HG03558 (cell line): ENCODE measurements around the gene SLIT1.

Experiments used
- ATAC-seq: cut with Tn5 transposase; IDR thresholded peaks from one replicate; pipeline ENCODE4 v1.9.1; 2021; ENCODE audit warnings: moderate number of reproducible peaks; ENCODE audit not compliant: unreplicated experiment; ENCODE audit errors: extremely low read depth

The SLIT1 gene

DNA sequence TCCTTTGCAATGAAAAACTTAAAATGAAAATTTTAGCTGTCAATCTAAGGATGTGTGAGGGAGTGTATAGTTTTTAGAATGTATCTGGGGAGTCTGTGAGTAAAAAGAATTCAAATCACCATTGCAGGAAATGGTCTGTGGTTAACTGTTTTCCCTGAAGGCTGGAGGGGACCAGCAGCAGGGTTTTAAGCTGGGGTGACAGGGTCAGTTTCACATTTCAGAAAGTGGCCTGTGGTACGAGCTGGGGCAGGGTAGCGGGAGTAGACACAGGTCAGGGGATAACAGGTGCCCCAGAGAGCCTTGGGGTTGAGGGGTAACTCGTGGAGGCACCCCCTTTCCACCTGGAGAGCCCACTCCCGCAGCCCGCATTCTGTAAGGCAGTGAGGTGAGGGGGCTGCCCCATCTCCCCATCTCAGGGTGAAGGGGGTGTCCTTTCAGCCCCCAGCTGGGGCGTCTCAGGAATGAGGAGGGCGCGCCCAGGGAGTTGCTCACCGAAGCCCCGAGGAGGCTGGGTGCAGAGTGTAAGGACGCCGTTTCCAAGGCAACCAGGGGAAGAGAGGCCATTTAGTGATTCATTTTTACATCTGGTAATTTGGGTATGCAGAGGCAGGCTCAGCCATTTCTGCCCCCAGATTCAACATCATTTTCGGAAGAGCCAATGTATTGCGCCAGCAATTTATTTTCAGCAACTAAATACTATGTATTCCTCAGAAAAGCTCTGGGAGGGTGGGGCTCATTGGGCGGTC is 168.9 kb downstream of the SLIT1 start:
- no peak for ATAC-seq

DNA sequence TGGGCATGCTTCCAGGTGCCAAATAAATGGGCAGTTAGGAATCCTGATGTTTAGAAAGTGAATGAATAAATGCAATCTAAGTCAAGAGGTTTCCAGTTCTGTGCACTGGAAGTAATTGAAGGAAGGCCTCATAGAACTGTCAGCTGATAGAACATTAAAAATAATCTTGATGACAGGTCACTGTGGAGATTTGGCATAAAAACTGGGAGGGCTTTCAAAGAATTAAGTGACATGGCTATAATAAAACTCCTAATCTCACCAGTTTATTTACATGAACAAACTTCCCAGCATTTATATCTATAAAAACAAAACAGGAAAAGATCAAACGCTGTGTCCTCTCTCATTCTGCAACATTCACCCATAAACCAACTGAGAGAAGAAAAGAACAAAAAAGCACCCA is 170.5 kb downstream of the SLIT1 start:
- ATAC-seq, result no peak

DNA sequence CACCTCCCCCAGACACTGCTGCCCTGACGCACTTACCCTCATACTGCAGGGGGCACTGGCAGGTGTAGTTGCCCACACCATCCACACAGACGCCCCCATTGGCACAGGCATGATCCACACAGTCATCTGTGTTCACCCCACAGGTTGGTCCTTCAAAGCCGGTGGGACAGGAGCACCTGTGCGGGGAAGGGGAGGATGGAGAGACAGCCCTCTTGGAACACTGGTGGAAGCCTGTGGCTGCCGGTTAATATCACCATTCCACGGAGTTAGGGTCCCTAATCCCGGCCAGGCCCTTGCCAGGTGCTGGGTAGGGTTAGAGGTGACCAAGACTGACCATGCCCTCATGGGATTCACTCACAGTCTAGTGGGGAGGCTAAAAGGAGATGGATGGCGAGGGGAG is 171.8 kb downstream of the SLIT1 start:
- no peak for ATAC-seq

DNA sequence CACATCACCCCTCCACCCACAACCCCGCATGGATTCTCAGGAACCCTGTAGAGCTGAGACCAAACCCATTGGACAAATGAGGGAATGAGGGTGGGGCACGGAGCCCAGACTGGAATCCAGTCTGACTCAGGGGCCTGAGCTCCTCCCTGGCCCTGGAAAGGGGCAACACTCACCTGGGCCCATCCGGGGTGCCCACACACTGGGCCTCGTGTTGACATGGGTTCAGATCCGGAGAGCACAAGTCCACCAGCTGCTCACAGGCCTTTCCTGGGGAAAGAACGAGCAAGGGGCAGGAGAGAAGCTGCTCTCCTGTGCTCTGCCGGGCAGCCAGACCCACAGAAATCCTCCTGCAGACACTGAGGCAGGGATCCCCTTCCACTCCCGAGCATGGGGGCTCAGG is 172.2 kb downstream of the SLIT1 start:
- no peak for ATAC-seq

DNA sequence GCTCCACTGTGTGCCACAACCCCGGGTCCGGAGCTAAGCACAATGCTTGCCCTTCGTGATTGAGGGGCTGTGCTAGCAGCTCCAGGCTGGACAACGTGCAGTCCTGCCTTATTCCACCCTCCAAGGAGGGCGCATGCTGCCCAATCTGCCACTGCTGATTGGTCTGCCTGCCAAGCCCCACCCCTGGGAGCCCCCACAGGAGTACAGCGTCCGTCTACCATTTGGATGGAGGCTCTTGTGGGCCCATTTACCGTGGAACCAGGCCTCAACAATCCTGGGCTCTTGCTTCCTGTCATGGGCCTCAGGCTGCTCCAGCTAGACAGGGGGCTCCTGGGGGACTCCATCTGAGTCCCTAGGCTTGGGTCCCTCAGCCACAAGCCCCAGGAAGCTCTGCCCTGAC is 173.3 kb downstream of the SLIT1 start:
- no peak for ATAC-seq

DNA sequence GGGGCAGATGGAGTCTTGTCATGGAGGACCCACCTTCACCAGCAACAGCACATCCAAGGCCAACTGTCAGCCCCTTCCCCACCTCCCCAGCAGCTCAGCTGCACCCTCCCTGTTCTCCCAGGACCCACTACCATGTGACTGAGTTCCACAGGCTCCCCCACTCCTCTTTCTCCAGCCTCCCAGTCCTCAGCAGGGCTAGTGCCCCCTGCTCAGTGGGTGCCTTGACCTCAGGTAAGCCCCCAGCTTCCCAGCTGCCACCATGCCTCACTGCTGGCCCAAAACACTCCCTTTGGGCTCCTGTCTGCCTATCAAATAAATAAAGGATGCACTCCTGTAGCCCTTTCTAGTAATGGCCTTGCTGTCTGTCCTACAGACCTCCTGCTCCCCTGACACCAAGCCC is 174.4 kb downstream of the SLIT1 start:
- ATAC-seq, result no peak

DNA sequence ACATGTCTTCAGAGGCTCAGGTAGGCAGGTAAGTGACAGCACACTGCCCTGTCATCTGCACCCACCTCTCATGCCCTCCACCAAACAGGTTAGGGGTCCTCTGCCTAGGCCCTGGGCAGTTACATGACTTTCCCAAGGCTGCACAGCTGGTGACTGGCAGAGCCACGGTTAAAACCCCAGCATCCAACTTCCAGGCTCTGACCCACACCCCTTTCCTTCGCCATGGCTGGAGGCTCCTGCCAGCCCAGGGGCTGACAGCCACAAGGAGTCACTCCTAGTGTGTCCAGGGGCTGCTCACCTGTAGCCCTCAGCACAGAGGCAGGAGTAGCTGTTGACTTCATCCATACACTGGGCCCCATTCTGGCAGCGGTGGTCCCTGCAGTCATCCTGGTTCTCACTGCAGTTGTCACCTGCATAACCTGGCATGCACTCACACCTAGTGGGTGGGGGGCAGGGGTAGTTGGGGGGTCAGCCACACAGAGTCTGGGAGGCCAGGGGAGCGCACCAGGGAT is 175.0 kb downstream of the SLIT1 start:
- ATAC-seq, result no peak

DNA sequence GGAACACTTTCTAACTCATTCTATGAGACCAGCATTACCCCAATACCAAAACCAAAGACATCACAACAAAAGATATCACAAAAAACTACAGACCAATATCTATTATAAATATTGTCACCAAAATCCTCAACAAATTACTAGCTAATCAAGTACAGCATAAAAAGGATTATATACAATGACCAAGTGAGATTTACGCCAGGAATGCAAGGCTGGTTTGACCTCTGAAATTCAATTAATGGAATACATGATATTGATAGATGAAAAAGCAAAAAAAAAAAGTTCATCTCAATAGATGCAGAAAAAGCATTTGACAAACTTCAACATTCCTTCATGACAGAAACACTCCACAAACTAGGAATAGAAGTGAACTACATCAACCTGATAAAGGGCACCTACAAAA is 178.3 kb downstream of the SLIT1 start:
- ATAC-seq, result no peak

DNA sequence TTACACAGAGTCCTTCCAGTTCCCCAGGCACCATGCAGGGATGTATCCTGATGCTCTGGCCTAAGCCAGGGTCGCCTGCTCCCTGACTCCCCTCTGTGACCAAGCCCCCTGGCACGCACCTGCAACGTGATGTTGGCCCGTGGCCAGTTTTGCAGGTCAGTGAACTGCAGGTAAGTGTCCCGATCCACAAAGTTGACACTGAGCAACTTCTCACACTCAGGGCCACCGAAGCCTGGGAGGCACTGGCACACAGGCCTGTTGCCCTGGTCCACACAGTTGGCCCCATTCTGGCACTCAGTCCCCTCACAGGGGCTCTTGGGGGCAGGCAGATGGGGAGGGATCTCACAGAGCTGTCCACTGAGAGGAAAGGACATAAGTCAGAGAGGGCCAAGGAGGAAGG is 179.4 kb downstream of the SLIT1 start:
- ATAC-seq, result no peak

DNA sequence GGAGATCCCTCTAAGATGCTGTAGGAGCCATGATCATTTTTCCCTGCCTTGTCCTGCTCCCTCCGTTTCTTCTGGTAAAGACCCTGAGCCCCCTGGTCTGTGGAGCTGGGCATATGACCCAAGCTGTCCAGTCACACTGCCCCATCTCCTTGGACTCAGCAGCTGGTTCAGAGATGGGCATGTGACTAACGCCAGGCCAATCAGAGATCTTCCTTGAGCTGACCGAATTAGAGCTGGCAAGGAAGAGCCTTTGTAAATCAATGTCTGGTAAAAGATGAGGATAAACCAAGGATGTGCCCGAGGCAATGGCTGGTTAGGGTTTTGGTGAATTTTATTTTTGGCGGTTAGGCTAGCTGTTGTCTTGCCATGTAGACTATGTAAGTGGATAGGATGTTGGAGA is 180.4 kb downstream of the SLIT1 start:
- ATAC-seq, result no peak

DNA sequence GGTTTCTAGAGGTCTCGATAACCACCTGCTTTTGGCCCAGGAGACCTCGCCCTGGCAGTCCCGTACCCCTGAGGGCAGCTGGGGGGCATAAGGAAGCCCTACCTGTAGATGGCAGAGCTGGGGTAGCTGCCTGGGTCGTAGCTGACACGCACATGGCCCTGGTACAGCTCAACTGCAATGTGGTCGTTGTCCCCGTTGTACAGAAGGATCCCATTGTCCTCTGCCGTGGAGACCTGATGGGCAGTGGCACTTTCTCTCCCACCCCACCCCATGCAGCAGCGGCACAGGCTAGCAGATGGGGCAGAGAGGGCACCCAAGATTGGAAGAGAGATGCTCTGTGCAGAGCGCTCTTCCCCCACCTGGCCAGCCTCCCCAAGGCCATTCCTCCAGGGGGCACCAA is 181.2 kb downstream of the SLIT1 start:
- no peak for ATAC-seq

DNA sequence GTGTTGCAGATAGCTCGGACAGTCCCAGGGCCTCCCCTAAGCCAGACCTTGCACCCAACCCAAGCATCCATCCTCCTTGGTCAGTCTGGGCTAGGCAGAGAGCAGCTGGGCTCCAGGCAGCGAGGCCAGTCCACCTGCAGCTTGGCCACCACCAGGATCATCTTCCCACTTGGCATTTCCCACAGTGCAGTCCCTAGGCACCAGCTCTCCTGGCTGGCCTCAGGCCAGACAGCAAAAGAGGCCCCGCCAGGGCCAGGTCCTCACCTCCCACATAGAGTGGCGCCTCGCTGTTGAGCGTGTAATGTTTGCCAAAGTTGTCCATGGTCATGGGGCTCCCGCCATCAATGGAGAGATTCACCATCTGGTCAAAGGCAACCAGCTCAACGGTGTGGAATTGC is 182.0 kb downstream of the SLIT1 start:
- ATAC-seq, result no peak

DNA sequence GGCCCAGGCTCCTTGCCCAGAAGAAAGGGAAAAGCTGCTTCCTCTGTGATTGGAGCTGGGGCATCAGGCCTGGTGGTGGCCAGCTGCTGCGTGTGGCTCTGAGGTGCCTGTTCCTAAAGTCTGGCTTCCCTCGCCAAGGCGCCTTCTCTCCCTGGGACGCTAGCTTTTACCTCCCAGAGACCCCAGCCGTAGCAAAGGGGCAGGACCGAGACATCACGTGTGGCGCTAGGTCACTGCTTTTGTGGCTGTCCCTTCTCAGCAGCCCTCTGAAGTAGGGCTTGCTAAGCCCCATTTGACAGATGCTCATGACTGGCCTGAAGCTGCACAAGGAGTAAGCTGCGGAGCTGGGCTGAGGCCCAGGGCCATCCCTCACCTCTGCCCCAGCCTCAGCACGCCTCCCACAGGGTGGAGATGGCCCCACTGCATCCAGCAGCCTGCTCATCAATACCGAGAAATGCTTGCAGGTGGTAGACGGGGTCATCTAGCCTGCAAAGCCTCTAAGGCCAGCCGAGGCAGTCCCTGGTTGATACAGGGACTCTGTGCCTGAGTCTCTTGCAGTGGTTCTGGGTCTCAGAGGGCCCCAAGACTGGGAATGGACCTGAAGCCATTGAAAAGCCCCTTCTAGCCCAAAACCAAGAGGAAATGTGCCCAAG is 182.5 kb downstream of the SLIT1 start:
- no peak for ATAC-seq

DNA sequence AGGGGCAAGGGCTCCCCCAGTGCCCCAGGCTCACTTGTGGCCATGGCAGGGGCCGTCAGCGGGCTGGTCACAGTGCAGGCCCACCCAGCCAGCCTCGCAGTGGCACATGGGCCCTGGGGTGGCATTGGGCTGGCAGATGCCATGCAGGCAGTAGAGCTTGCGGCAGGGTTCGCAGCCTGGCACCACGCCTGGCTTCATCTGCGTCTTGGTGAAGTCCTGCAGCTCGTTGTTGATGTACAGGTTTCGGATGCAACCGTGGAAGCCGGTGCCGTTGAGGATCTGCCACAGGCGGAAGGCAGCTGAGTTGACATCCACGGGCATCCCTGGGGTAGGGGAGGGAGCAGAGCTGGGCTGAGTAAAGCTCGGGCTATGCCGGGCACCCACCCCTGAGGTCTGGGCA is 183.1 kb downstream of the SLIT1 start:
- no peak for ATAC-seq

DNA sequence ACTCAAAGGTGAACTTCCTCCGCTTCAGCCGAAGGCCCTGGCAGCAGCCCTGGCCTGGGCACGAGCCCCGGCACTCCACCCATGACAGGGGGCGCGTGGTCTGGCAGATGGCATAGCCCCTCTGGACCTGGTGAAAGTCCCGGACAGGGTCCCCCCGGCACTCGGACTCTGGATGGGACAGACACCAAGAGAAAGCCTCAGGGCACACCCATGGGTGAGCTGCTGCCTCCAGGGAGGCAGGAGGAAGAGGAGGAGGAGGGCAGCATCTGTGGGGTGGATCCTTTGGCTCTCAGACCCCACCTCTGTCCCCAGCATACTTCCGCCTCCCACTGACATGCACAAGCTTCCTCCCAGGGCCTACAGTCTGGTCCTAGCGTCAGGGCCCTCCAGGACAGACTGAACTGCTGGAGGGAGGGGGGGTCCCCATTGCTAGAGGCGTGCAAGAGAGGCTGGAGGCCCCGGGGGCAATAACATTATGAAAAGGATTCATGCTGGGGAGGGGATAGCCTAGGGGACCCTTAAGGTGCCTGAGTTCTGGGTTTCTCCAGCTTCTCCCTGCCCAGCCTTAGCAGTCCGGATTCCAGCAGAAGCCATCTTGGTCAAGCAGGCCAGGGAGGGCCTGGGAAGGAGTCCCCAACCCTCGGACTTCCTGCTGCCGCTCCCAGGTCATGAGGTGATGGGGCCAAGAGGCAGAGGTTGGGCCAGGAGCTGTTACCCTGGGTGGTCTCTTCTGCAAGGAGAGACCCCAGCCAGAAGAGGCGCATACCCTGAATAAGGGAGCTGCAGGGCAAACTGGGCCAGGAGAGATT is 184.4 kb downstream of the SLIT1 start:
- no peak for ATAC-seq

DNA sequence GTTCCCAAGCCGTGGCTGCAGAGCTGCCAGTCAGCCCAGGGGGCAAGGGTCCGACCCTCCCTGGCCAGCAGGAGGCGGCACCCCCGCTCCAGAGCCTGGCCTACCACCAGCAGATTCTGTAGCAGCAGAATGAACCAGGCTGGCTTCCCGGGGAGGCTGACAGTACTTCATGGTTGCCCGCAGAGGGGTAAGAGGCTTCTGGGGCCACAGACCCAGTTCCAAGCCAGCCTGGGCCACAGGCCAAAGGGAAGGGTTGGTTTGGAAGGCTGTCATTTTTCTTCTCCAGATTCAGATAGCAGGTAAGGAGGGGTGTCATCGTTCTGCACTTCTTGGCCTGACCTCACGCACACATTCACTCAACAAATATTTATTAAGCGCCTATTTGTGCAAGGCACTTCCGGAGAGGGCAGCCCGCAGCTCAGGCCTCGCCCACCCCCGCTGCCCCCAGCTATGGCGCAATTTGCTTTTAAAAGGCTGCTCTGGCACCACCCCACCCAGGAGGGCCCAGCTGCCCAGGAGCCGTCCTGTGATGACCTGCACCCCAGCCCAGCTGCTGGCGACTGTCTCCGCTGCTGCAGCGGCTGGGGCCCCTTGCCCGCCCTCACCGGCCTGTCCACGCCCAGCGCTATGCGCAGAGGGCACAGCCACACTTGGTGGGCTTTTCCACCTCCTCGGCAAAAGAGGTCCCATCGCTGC is 185.1 kb downstream of the SLIT1 start:
- ATAC-seq, result no peak

DNA sequence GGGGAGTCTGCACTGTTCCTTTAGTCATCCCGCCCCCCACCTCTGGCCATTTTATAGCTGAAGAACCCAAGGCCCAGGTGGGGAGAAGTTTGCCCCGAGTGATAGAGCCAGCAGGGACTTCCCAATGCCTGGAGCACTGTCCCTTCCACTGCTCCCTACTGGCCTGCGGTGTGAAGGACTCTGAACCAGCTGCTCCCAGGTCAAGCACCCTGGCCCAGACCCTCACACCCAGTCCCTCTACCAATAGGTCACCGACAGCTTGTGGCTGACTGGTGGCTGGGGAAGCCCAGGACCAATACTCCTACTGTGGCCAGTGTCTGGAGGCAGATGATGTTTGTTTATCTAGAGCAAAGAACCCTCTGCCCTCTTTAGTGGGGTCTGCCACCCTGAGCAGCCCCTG is 185.8 kb downstream of the SLIT1 start:
- ATAC-seq, result no peak

DNA sequence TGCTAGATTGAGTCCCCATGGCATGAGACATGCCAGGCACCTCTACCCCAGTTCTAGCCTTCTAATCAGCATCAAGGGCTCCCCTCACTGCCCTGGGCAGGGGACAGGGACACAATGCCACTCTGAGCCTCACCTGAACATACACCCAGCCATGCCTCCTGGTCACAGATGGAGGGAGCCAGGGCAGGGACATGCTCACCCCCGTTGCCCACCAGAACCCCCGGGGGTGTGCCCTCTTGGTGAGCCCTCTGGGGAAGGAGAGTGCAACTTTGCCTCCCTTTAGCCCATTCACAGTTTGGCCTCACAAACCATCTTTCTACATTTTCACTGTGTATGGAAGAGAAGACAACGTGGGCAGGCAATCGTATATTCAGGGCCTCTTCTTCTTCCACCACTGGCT is 186.4 kb downstream of the SLIT1 start:
- ATAC-seq, result no peak

DNA sequence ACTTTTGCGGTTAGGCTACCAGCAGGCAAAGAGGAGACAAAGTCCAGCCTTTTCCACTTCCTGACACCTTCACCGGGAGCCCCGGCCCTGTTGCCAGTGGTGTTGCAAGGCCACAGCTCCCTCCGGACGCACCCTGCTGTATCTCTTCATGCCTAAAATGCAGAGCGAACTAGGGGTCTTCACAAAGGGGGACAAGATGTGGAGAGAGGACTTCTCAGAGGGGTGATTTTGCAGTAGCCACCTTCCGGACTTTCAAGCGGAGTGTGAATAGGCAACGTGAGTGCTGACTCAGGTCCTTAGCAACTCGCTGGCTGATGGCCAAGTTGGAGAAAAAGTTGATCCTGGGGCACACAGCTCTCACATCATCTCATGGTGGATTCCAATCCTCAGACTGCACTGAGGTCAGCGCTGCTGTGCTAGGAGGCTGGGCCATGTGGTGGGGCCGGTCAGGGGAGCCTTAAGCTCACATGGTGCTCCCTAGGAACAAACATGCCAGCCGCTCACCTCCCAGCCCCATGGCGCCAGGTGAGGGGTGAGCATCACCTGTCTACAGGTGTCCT is 187.3 kb downstream of the SLIT1 start:
- ATAC-seq, result no peak

DNA sequence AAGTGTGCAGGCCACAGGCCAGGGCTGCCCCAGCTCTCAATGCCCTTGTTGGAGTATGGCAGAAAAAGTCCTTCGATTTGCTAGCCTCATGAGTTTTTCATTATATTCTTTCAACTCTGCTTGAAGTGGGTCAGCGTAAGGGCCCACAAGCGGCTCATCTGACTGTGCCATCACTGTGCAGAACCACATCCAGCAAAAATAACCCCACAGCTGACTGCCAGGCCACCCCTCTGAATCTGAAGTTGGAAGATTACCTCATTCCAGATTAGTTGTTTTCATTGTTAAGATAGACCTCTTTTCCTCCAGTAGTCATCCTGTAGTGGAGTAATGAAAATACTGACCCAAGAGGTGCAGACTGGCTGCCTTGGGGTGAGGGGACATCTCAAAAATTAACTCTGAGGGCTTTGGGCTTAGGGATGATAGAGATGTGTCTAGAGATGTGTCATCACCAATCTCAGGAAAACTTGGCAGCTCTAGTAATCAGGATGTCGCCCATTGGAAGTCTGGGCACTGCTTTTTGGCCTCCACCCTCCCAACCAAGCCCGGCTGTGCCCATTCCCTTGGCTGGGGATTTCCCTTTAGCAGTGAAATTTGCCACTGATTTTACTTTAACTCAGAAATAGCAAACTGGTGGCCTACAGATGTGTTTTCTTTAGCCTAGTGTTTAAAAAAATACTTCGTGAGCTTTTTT is 189.3 kb downstream of the SLIT1 start:
- ATAC-seq, result no peak
